Keratinocyte (primary cell): Measurements from ENCODE around the gene HNRNPUL2. TPM values are rescaled to one million over a fixed set of nuclear protein-coding genes. Genes with fewer than 3 reads are reported as not detected.

Source experiments
- DNase-seq: peaks from one replicate; pipeline ENCODE4 v3.0.0-alpha.2; 2011; ENCODE audit warnings: low read depth, missing footprints, low spot score
- FAIRE-seq: peaks from 2 replicates; lab custom pipeline; 2011; peaks lifted over from hg19 to GRCh38; lab: Jason Lieb, UNC
- H2AFZ ChIP-seq: 2 replicates; pipeline ENCODE4 v1.6.0; 2012; ENCODE audit warnings: low read length, control low read depth, inconsistent platforms; ENCODE audit not compliant: control insufficient read depth
- H3K27ac ChIP-seq: 2 replicates; pipeline ENCODE4 v1.5.1; 2011; ENCODE audit warnings: low read length; ENCODE audit not compliant: control insufficient read depth, insufficient read depth
- H3K27me3 ChIP-seq: 3 replicates; pipeline ENCODE4 v1.6.0; 2011; ENCODE audit warnings: low read length; ENCODE audit not compliant: control insufficient read depth, insufficient read depth; ENCODE audit errors: extremely low read depth
- H3K36me3 ChIP-seq, 2 experiments: 2 replicates in 1 of 2; 3 replicates in 1 of 2; pipeline ENCODE4 v1.5.1; 2011; ENCODE audit warnings: low read length in 2 of 2, mild to moderate bottlenecking in 1 of 2; ENCODE audit not compliant: control insufficient read depth in 2 of 2, insufficient read depth in 2 of 2; ENCODE audit errors: extremely low read depth in 1 of 2
- H3K4me1 ChIP-seq: 3 replicates; pipeline ENCODE4 v1.5.1; 2011; ENCODE audit warnings: low read length; ENCODE audit not compliant: control insufficient read depth, insufficient read depth; ENCODE audit errors: extremely low read depth
- H3K4me2 ChIP-seq: 3 replicates; pipeline ENCODE4 v1.6.0; 2011; ENCODE audit warnings: low read depth, low read length; ENCODE audit not compliant: control insufficient read depth, insufficient read depth; ENCODE audit errors: extremely low read depth
- H3K4me3 ChIP-seq, 3 experiments: fragments of 200-600 bp in 1 of 3; sonication (generic) in 1 of 3; 2 replicates in 2 of 3; 3 replicates in 1 of 3; pipeline ENCODE4 v1.5.1; 2011 to 2016; ENCODE audit warnings: low read length in 3 of 3, mild to moderate bottlenecking in 3 of 3, control low read depth in 2 of 3, inconsistent platforms in 1 of 3, low read depth in 1 of 3, mixed read lengths in 1 of 3, mixed run types in 1 of 3, moderate library complexity in 1 of 3; ENCODE audit not compliant: control insufficient read depth in 2 of 3, insufficient read depth in 2 of 3; ENCODE audit errors: extremely low read depth in 1 of 3
- H3K79me2 ChIP-seq: 2 replicates; pipeline ENCODE4 v1.6.0; 2012; ENCODE audit warnings: low read length; ENCODE audit not compliant: control insufficient read depth, insufficient read depth
- H3K9ac ChIP-seq: 3 replicates; pipeline ENCODE4 v1.6.0; 2011; ENCODE audit warnings: low read length; ENCODE audit not compliant: control insufficient read depth, insufficient read depth; ENCODE audit errors: extremely low read depth
- H3K9me1 ChIP-seq: 3 replicates; pipeline ENCODE4 v1.6.0; 2011; ENCODE audit warnings: low read length; ENCODE audit not compliant: control insufficient read depth, insufficient read depth; ENCODE audit errors: extremely low read depth
- H3K9me3 ChIP-seq: 2 replicates; pipeline ENCODE4 v1.5.1; 2012; ENCODE audit warnings: low read depth, low read length; ENCODE audit not compliant: control insufficient read depth
- H4K20me1 ChIP-seq: 3 replicates; pipeline ENCODE4 v1.6.0; 2011; ENCODE audit warnings: low read length; ENCODE audit not compliant: control insufficient read depth, insufficient read depth; ENCODE audit errors: extremely low read depth
- EZH2 ChIP-seq: IDR thresholded peaks from one replicate; pipeline ENCODE4 v1.6.1; 2012; ENCODE audit warnings: inconsistent platforms, mild to moderate bottlenecking, low read length, moderate library complexity
- dilution Hi-C: fragments of 300-500 bp; cut with MboI; formaldehyde crosslinking; loops from one replicate; pipeline ENCODE4 v1.7.0; 2020; ENCODE audit warnings: low sequenced_read_pairs; ENCODE audit not compliant: extremely low pct_ligation_motif_present
- polyA plus RNA-seq, 5 experiments: library from polyadenylated mRNA; depleted of rRNA in 3 of 5; stranded (reverse) in 3 of 5; stranded (forward) in 1 of 5; unstranded in 1 of 5; fragments of >200 nt; gene quantifications; 1 replicate in 1 of 5; 2 replicates in 3 of 5; 3 replicates in 1 of 5; pipeline versions ENCODE4 v1.2.1 to v1.2.3, GENCODE V29; 2011 to 2012; ENCODE audit warnings: missing spikeins in 2 of 5, low read depth in 1 of 5, low replicate concordance in 1 of 5
- TF ChIP-seq, protein P1 (sequence below), 3 experiments: IDR thresholded peaks in 1 of 3; conservative IDR thresholded peaks in 1 of 3; optimal IDR thresholded peaks in 1 of 3; 2 replicates in 2 of 3; 3 replicates in 1 of 3; pipeline versions ENCODE3 to v1.5.1; 2011; ENCODE audit warnings: low read length in 3 of 3, mild to moderate bottlenecking in 3 of 3, moderate library complexity in 2 of 3, control low read depth in 1 of 3, inconsistent platforms in 1 of 3; ENCODE audit not compliant: insufficient read depth in 2 of 3; ENCODE audit errors: extremely low read depth in 1 of 3

HNRNPUL2 gene
- polyA plus RNA-seq, 1 donor (not counting 4 experiments of a cell fraction or from before 2014, with no cell fraction given), result 29.0 TPM

DNA sequence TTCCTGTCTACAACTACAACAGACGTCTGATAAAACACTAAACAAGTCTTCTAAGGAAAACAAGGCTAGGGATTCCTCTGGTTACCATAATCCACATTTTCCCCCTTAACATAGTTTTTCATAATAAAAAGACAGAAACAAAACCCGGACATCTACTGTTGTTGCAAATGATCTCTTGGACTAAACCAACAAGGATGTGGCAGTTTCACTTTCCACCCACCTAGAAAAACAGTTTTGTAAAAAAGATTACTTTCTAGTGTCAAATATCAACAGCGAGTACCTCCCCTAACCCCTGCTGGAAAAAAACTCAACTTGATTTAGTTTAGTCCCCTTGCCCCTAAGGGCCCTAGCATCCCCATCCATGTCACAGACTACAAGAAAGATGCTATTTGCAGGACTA is 14.4 kb downstream of the HNRNPUL2 start:
- no peaks in the 10 kb centered on the region for H3K9me1 ChIP-seq
- H2AFZ ChIP-seq, result no peak overlapping the region
- H3K9me3 ChIP-seq, result no peaks in the 10 kb centered on the region
- DNase-seq, result no peak
- dilution Hi-C loops, result no loop called here
- no peaks in the 10 kb centered on the region for H3K27me3 ChIP-seq
- H3K9ac ChIP-seq, result no peak overlapping the region
- H3K4me1 ChIP-seq, result peaks cover 19% of the 10 kb centered on the region
- FAIRE-seq, result no peak
- no peak overlapping the region for H3K4me3 ChIP-seq
- H3K79me2 ChIP-seq, result peaks cover 19% of the 10 kb centered on the region
- H3K4me2 ChIP-seq, result no peak overlapping the region
- H4K20me1 ChIP-seq, result no peaks in the 10 kb centered on the region
- no peak overlapping the region for H3K27ac ChIP-seq
- H3K36me3 ChIP-seq, result peaks cover 24 to 34% of the 10 kb centered on the region in 2 experiments
- no peak for TF ChIP-seq EZH2
- TF ChIP-seq, protein P1, sequence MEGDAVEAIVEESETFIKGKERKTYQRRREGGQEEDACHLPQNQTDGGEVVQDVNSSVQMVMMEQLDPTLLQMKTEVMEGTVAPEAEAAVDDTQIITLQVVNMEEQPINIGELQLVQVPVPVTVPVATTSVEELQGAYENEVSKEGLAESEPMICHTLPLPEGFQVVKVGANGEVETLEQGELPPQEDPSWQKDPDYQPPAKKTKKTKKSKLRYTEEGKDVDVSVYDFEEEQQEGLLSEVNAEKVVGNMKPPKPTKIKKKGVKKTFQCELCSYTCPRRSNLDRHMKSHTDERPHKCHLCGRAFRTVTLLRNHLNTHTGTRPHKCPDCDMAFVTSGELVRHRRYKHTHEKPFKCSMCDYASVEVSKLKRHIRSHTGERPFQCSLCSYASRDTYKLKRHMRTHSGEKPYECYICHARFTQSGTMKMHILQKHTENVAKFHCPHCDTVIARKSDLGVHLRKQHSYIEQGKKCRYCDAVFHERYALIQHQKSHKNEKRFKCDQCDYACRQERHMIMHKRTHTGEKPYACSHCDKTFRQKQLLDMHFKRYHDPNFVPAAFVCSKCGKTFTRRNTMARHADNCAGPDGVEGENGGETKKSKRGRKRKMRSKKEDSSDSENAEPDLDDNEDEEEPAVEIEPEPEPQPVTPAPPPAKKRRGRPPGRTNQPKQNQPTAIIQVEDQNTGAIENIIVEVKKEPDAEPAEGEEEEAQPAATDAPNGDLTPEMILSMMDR (optimal IDR thresholded peaks at IDR 0.05 in 1 of 3, IDR thresholded peaks at IDR 0.05 in 1 of 3, conservative IDR thresholded peaks at IDR 0.05 in 1 of 3; ENCODE audit: extremely low read depth in 1 of 3, insufficient read depth in 2 of 3, low read length in 3 of 3), result no peak

DNA sequence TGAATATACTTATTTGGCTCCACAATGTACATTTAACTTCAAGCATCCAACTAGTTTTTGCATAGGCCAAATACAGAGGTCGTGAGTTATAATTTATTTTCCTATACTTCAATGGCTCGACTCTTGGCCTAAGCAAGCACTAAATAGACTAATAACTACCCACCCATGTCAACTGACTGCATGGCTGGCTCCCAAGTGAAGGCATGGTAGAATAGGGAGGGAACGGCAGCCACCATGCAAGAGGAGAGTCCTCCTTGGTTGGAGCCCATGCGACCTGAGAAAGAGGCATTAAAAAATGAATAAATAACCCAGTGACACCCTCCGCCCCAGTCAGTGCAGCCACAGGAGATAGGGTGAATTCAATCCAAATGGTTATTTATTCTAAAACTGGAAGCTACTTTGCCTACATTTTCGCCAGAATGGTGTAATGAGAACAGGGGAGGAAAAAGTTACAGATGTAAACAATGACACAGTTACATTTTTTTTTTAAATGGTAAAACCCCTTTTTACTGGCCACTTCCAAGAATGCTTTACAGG is 14.9 kb downstream of the HNRNPUL2 start:
- Histone ChIP-seq H3K79me2 (peaks cover 17% of the 10 kb centered on the region), H3K9me3 (no peaks in the 10 kb centered on the region), H3K36me3 (peaks cover 21 to 31% of the 10 kb centered on the region in 2 experiments), H3K9me1 (no peaks in the 10 kb centered on the region), H3K4me3 (no peak overlapping the region), H3K4me2 (no peak overlapping the region), H2AFZ (no peak overlapping the region), H4K20me1 (no peaks in the 10 kb centered on the region), H3K27ac (no peak overlapping the region), H3K9ac (no peak overlapping the region), H3K4me1 (peaks cover 19% of the 10 kb centered on the region), H3K27me3 (no peaks in the 10 kb centered on the region)
- TF ChIP-seq, protein P1 (optimal IDR thresholded peaks at IDR 0.05 in 1 of 3, IDR thresholded peaks at IDR 0.05 in 1 of 3, conservative IDR thresholded peaks at IDR 0.05 in 1 of 3; ENCODE audit: extremely low read depth in 1 of 3, insufficient read depth in 2 of 3, low read length in 3 of 3), result no peak
- no peak for TF ChIP-seq EZH2
- FAIRE-seq (no peak), DNase-seq (no peak)
- dilution Hi-C loops, result no loop called here
